SU-DHL-6 (cell line): ENCODE data around the gene GPR176.

Experiments used
- H2AFZ ChIP-seq: fragments of 200-600 bp; sonication (generic); 2 replicates; pipeline ENCODE4 v1.6.1; 2014; ENCODE audit warnings: low read depth, mild to moderate bottlenecking, moderate library complexity, mixed read lengths, antibody characterized with exemption, low read length; ENCODE audit not compliant: severe bottlenecking
- H3F3A ChIP-seq: fragments of 200-600 bp; shearing (Covaris generic); 2 replicates; pipeline ENCODE4 v1.6.0; 2016; ENCODE audit warnings: antibody characterized with exemption, mild to moderate bottlenecking; ENCODE audit not compliant: insufficient read depth
- H3K27ac ChIP-seq: fragments of 200-600 bp; sonication (generic); 2 replicates; pipeline ENCODE4 v1.5.1; 2016; ENCODE audit warnings: low read depth, mild to moderate bottlenecking, low read length, moderate library complexity, mixed read lengths
- H3K27me3 ChIP-seq: fragments of 200-600 bp; sonication (generic), shearing (Covaris generic); 2 replicates; pipeline ENCODE4 v1.6.0; 2014; ENCODE audit warnings: mild to moderate bottlenecking, low read length
- H3K36me3 ChIP-seq: fragments of 200-600 bp; sonication (generic); 2 replicates; pipeline ENCODE4 v1.6.1; 2014; ENCODE audit warnings: mild to moderate bottlenecking, low read length, mixed read lengths
- H3K4me2 ChIP-seq: fragments of 300-600, 200-600 bp; shearing (Covaris generic), sonication (generic); 2 replicates; pipeline ENCODE4 v1.6.0; 2014; ENCODE audit warnings: low read length, low read depth, mild to moderate bottlenecking; ENCODE audit not compliant: poor library complexity, severe bottlenecking
- H3K4me3 ChIP-seq: fragments of 200-600 bp; sonication (generic); 2 replicates; pipeline ENCODE4 v1.5.1; 2014; ENCODE audit warnings: antibody characterized with exemption, low read length, mild to moderate bottlenecking, mixed read lengths; ENCODE audit not compliant: insufficient read depth, poor library complexity, severe bottlenecking
- H3K79me2 ChIP-seq: fragments of 200-600 bp; sonication (generic); 2 replicates; pipeline ENCODE4 v1.6.1; 2014; ENCODE audit warnings: mild to moderate bottlenecking, low read length, moderate library complexity; ENCODE audit not compliant: insufficient read depth
- H3K9ac ChIP-seq: fragments of 200-600 bp; sonication (generic); 2 replicates; pipeline ENCODE4 v1.7.0; 2014; ENCODE audit warnings: mild to moderate bottlenecking, low read length
- H3K9me2 ChIP-seq: fragments of 200-600 bp; sonication (generic); replicated peaks from 2 replicates; pipeline ENCODE4 v1.6.1; 2014; ENCODE audit warnings: low read length; ENCODE audit not compliant: insufficient read depth
- H3K9me3 ChIP-seq: fragments of 200-600 bp; sonication (generic); 2 replicates; pipeline ENCODE4 v1.6.1; 2014; ENCODE audit warnings: low read length, mixed read lengths; ENCODE audit not compliant: insufficient read depth
- H4K20me1 ChIP-seq: fragments of 200-600 bp; sonication (generic); 2 replicates; pipeline ENCODE4 v1.6.1; 2014; ENCODE audit warnings: low read depth, mild to moderate bottlenecking, antibody characterized with exemption, low read length, moderate library complexity, mixed read lengths
- EZH2phosphoT487 ChIP-seq: fragments of 200-600 bp; sonication (generic), shearing (Covaris generic); conservative IDR thresholded peaks from 2 replicates; pipeline ENCODE4 v1.6.1; 2018; ENCODE audit warnings: mild to moderate bottlenecking, antibody characterized with exemption, low read length, moderate library complexity, mixed read lengths
- TF ChIP-seq, protein P1 (sequence below): fragments of 200-600 bp; sonication (generic); IDR thresholded peaks from one replicate; pipeline ENCODE4 v1.5.1; 2017; ENCODE audit warnings: antibody characterized with exemption, mild to moderate bottlenecking, low read length, moderate library complexity; ENCODE audit not compliant: insufficient read depth, poor library complexity, severe bottlenecking

GPR176 gene

DNA sequence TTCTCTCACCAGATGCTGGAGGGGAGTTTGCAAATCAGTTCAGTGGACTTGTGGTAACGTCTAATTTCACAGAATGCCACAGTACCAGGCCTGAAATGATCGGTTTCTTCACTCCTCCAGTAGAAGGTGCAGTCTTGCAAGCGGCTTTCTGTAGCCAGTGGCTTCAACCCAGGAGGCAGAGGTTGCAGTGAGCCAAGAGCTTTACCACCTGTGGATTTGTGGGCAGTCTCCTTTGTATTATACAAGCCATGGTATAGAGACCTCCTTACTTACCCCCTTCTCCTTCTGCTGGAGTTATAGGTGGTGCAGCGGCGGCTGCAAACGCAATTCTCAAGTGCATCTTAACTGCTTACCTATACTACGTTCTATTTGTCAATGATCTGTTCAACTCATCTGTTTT lies 31.5 kb upstream of the GPR176 start:
- no peak overlapping the region for H3K27ac ChIP-seq
- H3K9ac ChIP-seq = no peak overlapping the region
- H3K4me2 ChIP-seq = no peak overlapping the region
- H3K79me2 ChIP-seq = no peaks in the 10 kb centered on the region
- H4K20me1 ChIP-seq = no peaks in the 10 kb centered on the region
- H2AFZ ChIP-seq = no peak overlapping the region
- no peak for TF ChIP-seq EZH2phosphoT487
- TF ChIP-seq, protein P1, sequence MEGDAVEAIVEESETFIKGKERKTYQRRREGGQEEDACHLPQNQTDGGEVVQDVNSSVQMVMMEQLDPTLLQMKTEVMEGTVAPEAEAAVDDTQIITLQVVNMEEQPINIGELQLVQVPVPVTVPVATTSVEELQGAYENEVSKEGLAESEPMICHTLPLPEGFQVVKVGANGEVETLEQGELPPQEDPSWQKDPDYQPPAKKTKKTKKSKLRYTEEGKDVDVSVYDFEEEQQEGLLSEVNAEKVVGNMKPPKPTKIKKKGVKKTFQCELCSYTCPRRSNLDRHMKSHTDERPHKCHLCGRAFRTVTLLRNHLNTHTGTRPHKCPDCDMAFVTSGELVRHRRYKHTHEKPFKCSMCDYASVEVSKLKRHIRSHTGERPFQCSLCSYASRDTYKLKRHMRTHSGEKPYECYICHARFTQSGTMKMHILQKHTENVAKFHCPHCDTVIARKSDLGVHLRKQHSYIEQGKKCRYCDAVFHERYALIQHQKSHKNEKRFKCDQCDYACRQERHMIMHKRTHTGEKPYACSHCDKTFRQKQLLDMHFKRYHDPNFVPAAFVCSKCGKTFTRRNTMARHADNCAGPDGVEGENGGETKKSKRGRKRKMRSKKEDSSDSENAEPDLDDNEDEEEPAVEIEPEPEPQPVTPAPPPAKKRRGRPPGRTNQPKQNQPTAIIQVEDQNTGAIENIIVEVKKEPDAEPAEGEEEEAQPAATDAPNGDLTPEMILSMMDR = no peak
- no peaks in the 10 kb centered on the region for H3K36me3 ChIP-seq
- H3K9me2 ChIP-seq = no peaks in the 10 kb centered on the region
- H3K9me3 ChIP-seq = no peaks in the 10 kb centered on the region
- no peak overlapping the region for H3K4me3 ChIP-seq
- H3F3A ChIP-seq = no peaks in the 10 kb centered on the region
- no peaks in the 10 kb centered on the region for H3K27me3 ChIP-seq

DNA sequence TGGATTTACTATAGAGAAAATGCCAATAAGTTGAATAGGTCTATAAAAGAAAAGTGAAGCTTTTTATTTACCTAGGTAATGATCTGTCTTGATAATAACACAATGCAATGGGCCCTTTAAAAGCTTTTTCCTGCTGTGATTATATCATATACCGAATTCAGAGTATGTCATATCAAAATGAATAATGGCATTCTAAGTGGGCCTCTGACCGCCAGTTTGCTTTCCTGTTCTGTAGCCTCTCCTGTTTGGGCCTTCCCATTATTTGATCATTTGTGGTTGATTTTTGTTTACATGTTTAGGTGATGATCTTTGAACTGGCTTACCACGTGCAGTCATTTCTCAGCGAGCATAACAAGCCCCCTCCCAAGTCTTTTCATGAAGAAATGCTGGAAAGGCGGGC lies 28.8 kb upstream of the GPR176 start:
- no peak overlapping the region for H3K9ac ChIP-seq
- H3K27me3 ChIP-seq = no peaks in the 10 kb centered on the region
- no peaks in the 10 kb centered on the region for H3K9me2 ChIP-seq
- no peak overlapping the region for H2AFZ ChIP-seq
- no peak for TF ChIP-seq EZH2phosphoT487
- TF ChIP-seq, protein P1 = no peak
- H3K4me3 ChIP-seq = no peak overlapping the region
- H4K20me1 ChIP-seq = no peaks in the 10 kb centered on the region
- no peak overlapping the region for H3K27ac ChIP-seq
- no peaks in the 10 kb centered on the region for H3F3A ChIP-seq
- no peaks in the 10 kb centered on the region for H3K36me3 ChIP-seq
- H3K79me2 ChIP-seq = no peaks in the 10 kb centered on the region
- no peaks in the 10 kb centered on the region for H3K9me3 ChIP-seq
- H3K4me2 ChIP-seq = no peak overlapping the region

DNA sequence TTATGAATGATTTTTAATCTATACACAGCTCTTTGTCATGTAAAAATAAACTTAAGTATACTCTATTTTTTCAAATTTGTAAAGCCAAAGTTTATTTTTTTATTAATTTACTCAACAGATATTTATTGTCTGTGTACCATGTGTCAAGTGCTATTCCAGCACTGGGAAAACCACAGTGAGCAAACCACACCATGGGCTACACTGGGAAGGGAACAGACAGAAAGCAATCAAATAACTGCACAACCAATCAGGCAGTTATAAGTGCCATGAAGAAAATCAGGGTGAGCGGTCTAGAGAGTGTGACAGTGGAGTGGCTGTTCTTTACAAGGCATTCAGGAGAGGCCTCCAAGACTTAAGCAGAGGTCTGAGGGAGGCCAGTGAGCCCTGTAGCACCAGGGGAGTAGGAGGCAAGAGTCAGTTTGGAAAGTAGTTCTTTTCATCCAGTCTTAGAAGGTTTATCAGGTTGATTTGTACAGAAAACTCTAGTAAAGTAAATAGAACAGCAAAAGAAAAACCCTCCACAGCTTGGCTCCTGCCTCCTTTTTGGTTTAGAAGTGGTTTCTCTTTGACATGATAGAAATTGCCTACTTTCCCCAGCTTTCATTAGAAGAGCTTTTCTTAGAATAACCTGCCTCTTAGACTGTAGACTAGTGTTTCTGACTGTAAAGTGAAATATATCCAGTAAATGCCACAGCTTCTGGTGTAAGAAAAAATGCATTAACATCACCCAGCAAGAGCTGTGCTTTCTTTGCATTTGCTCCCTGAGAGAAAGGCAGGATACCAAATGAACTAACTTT lies 27.5 kb upstream of the GPR176 start:
- Histone ChIP-seq H3K4me3 (no peak overlapping the region), H3K9ac (no peak overlapping the region), H3K36me3 (no peaks in the 10 kb centered on the region), H3F3A (no peaks in the 10 kb centered on the region), H3K4me2 (no peak overlapping the region), H2AFZ (no peak overlapping the region), H3K9me3 (no peaks in the 10 kb centered on the region), H4K20me1 (no peaks in the 10 kb centered on the region), H3K9me2 (no peaks in the 10 kb centered on the region), H3K27ac (no peak overlapping the region), H3K27me3 (no peaks in the 10 kb centered on the region), H3K79me2 (no peaks in the 10 kb centered on the region)
- no peak for TF ChIP-seq EZH2phosphoT487
- TF ChIP-seq, protein P1 = no peak
